H1 (cell line): ENCODE measurements around the gene MIER1. TPM values are rescaled to one million over a fixed set of nuclear protein-coding genes. Genes with fewer than 3 reads are reported as not detected.

Source experiments
- ASH2L ChIP-seq: fragments of 200-600, 300-600 bp; sonication (generic); IDR thresholded peaks from one replicate; pipeline ENCODE4 v1.7.1; 2017; ENCODE audit warnings: low read length
- ATF2 ChIP-seq: IDR thresholded peaks from 2 replicates; pipeline ENCODE4 v1.6.1; 2012; ENCODE audit warnings: low read length, inconsistent platforms
- BACH1 ChIP-seq: IDR thresholded peaks from 2 replicates; pipeline ENCODE4 v1.6.1; 2012; ENCODE audit warnings: low read length, improper control_type of control experiment
- CEBPB ChIP-seq: IDR thresholded peaks from 2 replicates; pipeline ENCODE4 v1.6.1; 2012; ENCODE audit warnings: low read depth, low read length
- CTBP2 ChIP-seq: IDR thresholded peaks from 2 replicates; pipeline ENCODE4 v1.7.0; 2011; ENCODE audit warnings: borderline replicate concordance, mild to moderate bottlenecking, moderate library complexity, mixed read lengths, low read length; ENCODE audit not compliant: insufficient read depth, insufficient read length
- CTCF ChIP-seq, 3 experiments: IDR thresholded peaks; 1 replicate in 2 of 3; 2 replicates in 1 of 3; pipeline versions ENCODE4 v1.5.1 to v1.6.1; 2011; ENCODE audit warnings: low read length in 3 of 3, mild to moderate bottlenecking in 3 of 3, inconsistent platforms in 2 of 3, low read depth in 1 of 3, moderate library complexity in 1 of 3; ENCODE audit not compliant: insufficient read depth in 1 of 3; ENCODE audit errors: control extremely low read depth in 1 of 3
- EGR1 ChIP-seq: IDR thresholded peaks from 2 replicates; pipeline ENCODE4 v1.6.1; 2011; ENCODE audit warnings: low read depth, low read length, borderline replicate concordance
- EP300 ChIP-seq, 2 experiments: IDR thresholded peaks; 1 replicate in 1 of 2; 2 replicates in 1 of 2; pipeline ENCODE4 v1.6.1; 2011 to 2012; ENCODE audit warnings: low read depth in 2 of 2, low read length in 2 of 2, mild to moderate bottlenecking in 2 of 2, borderline replicate concordance in 1 of 2, inconsistent platforms in 1 of 2, moderate library complexity in 1 of 2
- HDAC6 ChIP-seq: IDR thresholded peaks from one replicate; pipeline ENCODE4 v1.7.1; 2012; ENCODE audit warnings: low read depth, mild to moderate bottlenecking, inconsistent platforms, low read length, moderate library complexity
- JUN ChIP-seq: IDR thresholded peaks from 2 replicates; pipeline ENCODE4 v1.6.1; 2011; ENCODE audit warnings: low read depth, mild to moderate bottlenecking, improper control_type of control experiment, low read length
- JUND ChIP-seq: IDR thresholded peaks from 2 replicates; pipeline ENCODE4 v1.6.1; 2011; ENCODE audit warnings: mild to moderate bottlenecking, improper control_type of control experiment, low read length
- KDM4A ChIP-seq: IDR thresholded peaks from one replicate; pipeline ENCODE4 v1.7.1; 2012; ENCODE audit warnings: low read depth, mild to moderate bottlenecking, moderate library complexity, low read length, inconsistent platforms; ENCODE audit not compliant: severe bottlenecking
- KDM5A ChIP-seq: fragments of 200-600 bp; IDR thresholded peaks from 2 replicates; pipeline ENCODE4 v1.7.1; 2012; ENCODE audit warnings: mild to moderate bottlenecking, low read length, inconsistent platforms, mixed read lengths
- PHF8 ChIP-seq: fragments of 200-600 bp; sonication (generic); conservative IDR thresholded peaks from 2 replicates; pipeline ENCODE4 v1.7.1; 2012; ENCODE audit warnings: low read depth, mild to moderate bottlenecking, inconsistent platforms, low read length, moderate library complexity
- POLR2A ChIP-seq, 2 experiments: IDR thresholded peaks; 1 replicate in 1 of 2; 2 replicates in 1 of 2; pipeline ENCODE4 v1.6.1; 2011; ENCODE audit warnings: low read depth in 2 of 2, low read length in 2 of 2, mild to moderate bottlenecking in 2 of 2; ENCODE audit errors: control extremely low read depth in 1 of 2
- SP2 ChIP-seq: IDR thresholded peaks from 2 replicates; pipeline ENCODE4 v1.6.1; 2012; ENCODE audit warnings: mild to moderate bottlenecking, low read length, inconsistent platforms
- SUZ12 ChIP-seq: fragments of 200-600 bp; sonication (generic); IDR thresholded peaks from 2 replicates; pipeline ENCODE4 v1.6.1; 2012; ENCODE audit warnings: mild to moderate bottlenecking, inconsistent platforms, low read length, moderate library complexity, mixed read lengths
- TBP ChIP-seq: IDR thresholded peaks from 2 replicates; pipeline ENCODE4 v1.6.1; 2011; ENCODE audit warnings: low read depth, low read length, improper control_type of control experiment
- TCF12 ChIP-seq: IDR thresholded peaks from 2 replicates; pipeline ENCODE4 v1.6.1; 2011; ENCODE audit warnings: low read depth, mild to moderate bottlenecking, low read length
- YY1 ChIP-seq: IDR thresholded peaks from 2 replicates; pipeline ENCODE4 v1.6.1; 2011; ENCODE audit warnings: low read depth, mild to moderate bottlenecking, low read length
- polyA plus RNA-seq, 7 experiments: library from polyadenylated mRNA; depleted of rRNA in 3 of 7; stranded (reverse) in 5 of 7; unstranded in 2 of 7; fragments of >200 nt in 5 of 7; fragments of 200-250 nt in 2 of 7; gene quantifications; 1 replicate in 5 of 7; 2 replicates in 1 of 7; 4 replicates in 1 of 7; pipeline versions ENCODE4 v1.2.1 to v1.2.3, GENCODE V29; 2011 to 2013; ENCODE audit warnings: missing spikeins in 2 of 7, mixed read lengths in 2 of 7
- total RNA-seq: library from RNA; stranded (reverse); fragmentation: NEBNext Ultra II Directional; extraction: Animal tissue kit (Norgen Biotek cat#: 25700); gene quantifications from 2 replicates; pipeline ENCODE4 v1.2.1, GENCODE V29; 2021

The MIER1 gene
- total and polyA plus RNA-seq, 2 of the 8 experiments (the other 6 are each of a cell fraction or from before 2014, with no cell fraction given) = 5.2 to 33.5 TPM

- TF ChIP-seq JUND (peak; percentile 9; the same call in 1 of the 2 replicates), CTCF (IDR thresholded peaks at IDR 0.05; ENCODE audit: control extremely low read depth in 1 of 3, insufficient read depth in 1 of 3, low read depth in 1 of 3, low read length in 3 of 3) (peak in 2 of 3 experiments; percentile 5 to 21; a peak in 3 of 4 replicates), KDM5A (peak; percentile 45; the same call in 1 of the 2 replicates), POLR2A (IDR thresholded peaks at IDR 0.05; ENCODE audit: control extremely low read depth in 1 of 2, low read depth in 2 of 2, low read length in 2 of 2) (peak; percentile 49 to 62; a peak in 2 of 3 replicates), EGR1 (peak; percentile 42; the same call in 1 of the 2 replicates), SP2 (no peak), ASH2L (peak; percentile 98), EP300 (IDR thresholded peaks at IDR 0.05; ENCODE audit: borderline replicate concordance in 1 of 2, low read depth in 2 of 2, low read length in 2 of 2) (peak in 1 of 2 experiments; percentile 55; a peak in 1 of 3 replicates), PHF8 (peak; percentile 90), BACH1 (peak; percentile 76), CTBP2 (no peak), KDM4A (peak; percentile 48), JUN (no peak), CEBPB (peak; percentile 87), TCF12 (no peak), HDAC6 (no peak), ATF2 (peak; percentile 44; the same call in 1 of the 2 replicates), YY1 (peak; percentile 90), SUZ12 (no peak), TBP (peak; percentile 75)
Observed at GRCh38 chr1:66929999-66930822, 5.4 kb downstream of the MIER1 start (continued).
